Measurements from ENCODE around the gene SUCO.

SUCO gene

DNA sequence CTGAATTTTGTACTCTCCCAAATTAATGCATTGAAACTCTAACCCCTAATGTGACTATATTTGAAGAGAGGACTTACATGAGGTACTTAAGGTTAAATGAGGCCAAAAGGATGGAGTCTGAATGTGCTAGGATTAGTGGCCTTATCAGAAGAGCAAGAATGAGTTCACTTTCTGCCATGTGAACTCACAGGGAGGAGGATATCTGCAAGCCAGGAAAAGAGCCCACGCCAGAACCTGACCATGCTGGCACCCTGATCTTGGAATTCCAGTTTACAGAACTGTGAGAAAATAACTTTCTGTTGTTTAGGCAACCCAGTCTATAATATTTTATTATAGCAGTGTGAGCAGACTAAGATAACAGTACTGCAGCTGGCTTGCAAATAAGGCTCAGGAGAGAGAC is 113.7 kb downstream of the SUCO start:
- DNase-seq (ENCODE audit: low read depth), result no peak

DNA sequence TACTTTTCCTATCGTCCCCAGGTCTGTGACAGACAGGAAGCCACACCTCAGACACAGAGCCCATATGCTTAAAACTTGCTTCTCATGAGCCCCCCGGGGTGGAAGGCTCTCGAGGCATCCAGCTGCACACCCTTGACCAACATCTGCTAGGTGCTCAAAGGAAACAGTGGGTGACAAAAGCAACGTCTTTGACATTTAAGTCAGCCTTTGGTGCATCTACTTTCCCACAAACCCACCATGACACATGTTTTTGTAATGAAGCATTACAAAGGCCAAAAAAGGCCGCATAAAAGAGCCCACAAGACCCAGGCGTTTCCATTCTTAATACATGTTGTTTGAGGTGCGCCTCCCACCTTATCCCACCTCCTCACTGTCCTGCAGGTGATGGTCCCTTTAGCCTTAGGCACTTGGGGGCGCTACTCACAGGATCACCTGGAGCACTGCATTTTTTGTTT is 114.2 kb downstream of the SUCO start:
- no peak for DNase-seq (ENCODE audit: low read depth)

DNA sequence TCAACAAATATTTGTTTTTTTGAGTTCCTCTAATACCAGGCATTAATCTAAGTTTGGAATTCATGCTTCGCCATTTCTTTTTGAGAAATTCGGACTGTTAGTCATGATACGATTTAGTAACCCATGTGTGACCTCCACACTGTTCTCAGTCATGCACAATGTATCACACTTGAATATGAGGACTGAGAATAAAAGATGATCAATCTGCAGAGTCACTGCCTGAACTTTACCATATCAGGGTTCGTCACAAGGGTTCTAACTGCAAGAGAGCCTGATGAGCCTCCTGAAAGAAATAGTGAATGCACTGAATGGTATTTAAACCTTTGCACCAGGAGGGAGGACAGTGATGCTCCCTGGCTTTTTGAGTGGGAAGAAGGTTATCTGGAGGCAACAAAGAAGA is 115.0 kb downstream of the SUCO start:
- DNase-seq (ENCODE audit: low read depth), result no peak

DNA sequence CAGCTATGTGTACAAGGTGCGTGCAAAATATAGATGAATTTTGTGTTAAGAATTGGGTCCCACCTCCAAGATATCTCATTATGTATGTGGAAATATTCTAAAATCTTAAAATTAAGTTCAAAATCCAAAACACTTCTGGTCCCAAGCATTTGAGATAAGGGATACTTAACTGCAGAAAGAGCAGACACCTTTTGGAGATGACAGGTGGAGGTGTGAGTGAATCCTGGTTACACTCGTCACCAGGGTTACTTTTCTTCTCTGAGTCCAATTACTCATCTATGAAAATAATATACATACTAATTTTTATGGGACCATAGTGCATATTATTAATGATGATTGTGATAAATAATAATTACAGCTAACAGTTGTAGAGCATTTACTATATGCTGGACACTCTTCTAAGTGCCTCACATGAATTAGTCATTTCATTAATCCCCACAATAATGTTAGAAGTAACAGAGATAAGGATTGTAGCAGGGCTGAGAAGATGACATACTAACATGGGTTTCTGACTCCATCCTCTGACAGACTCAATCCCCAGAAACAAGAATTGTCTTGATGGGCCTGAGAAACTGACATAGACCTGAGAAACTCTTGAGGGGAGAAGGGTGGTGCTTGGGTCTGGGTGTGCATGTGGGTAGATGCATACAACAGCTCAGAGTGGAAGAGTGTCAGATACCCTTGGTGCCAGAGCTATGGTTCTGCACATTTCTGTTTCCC is 117.7 kb downstream of the SUCO start:
- no peak for DNase-seq (ENCODE audit: low read depth)

DNA sequence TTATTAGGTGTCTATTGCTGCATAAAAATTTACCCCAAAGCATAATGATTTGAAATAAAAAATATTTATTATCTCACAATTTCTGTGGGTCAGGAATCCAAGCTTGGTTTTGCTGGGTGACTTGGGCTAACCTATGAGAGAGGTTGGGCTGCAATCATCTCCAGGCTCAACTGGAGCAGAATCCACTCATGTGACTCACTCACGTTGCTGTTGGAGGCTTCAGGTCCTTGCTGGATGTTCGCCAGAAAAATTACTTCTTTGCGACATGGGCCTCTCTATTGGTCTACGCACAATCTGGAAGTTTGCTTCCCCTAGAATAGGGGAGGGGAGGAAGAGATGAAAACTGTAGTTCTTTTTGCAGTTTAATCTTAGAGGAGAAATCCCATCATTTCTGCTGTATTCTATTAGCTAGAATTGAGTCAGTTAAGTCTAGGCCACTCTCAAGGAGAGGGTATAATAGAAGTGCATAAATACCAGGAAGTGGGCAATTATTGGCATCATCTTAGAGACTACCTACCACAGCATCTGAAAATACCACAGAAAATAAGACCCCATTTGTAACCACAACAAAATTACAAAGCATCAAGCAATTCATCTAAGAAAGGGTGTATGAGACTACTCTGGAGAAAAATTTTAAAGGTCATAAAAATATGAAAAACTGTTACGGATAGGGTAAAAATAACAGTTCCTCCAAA is 120.2 kb downstream of the SUCO start:
- DNase-seq (ENCODE audit: low read depth), result no peak

DNA sequence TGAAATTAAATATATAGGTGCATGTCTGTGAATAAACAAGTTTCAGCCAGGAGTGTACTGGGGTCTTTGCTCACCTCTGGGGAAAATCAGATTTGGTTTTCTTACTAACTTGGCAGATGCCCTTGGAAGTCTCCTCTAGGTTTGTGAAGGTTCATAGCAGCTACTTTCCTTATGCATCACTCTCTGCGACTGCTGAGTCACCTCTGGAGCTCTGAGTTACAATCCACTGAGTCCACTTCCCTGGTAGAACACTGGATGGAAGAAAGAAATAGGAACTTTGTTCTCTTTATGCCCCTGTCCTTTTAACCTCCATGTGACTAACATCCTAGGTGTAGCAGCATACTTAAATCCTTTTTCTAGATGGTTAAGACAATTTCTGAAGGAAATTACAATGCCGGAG is 121.6 kb downstream of the SUCO start:
- DNase-seq (ENCODE audit: low read depth), result no peak

DNA sequence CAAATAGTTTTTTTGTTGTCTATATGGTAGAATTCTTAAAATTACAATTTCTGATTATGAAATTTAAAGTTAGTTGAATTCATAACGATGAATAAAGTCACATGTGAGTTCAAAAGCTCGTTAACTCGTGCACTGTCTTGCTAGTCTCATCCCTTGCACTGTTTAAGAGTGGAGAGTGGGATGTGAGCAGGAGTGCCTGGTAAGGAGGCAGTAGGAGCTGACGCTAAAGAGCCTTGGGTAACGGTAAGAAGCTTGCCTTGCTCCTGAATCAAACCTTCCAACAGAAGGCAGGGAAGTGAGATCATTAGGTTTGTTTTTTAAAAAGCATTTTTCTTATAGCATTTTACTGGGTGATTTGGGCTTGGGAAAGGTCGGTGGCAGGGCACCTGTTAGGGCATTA is 123.6 kb downstream of the SUCO start:
- DNase-seq (ENCODE audit: low read depth), result no peak

DNA sequence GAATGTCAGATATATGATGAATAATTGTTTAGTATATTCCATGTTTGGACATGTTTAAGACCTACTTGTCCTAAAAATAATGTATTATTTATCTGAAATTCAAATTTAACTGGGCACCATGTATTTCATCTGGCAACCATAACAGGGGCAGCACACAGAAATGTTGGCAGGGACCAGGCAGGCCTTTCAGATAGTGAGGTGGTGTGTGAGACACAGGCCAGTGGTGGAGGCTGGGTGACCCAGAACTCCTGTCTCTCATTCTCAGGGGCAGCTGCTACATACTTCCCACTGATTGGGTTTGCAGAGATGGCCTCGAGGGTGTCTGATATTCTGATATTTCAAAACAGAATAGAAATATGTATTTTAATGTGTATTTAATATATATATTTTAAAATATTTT is 124.6 kb downstream of the SUCO start:
- no peak for DNase-seq (ENCODE audit: low read depth)

DNA sequence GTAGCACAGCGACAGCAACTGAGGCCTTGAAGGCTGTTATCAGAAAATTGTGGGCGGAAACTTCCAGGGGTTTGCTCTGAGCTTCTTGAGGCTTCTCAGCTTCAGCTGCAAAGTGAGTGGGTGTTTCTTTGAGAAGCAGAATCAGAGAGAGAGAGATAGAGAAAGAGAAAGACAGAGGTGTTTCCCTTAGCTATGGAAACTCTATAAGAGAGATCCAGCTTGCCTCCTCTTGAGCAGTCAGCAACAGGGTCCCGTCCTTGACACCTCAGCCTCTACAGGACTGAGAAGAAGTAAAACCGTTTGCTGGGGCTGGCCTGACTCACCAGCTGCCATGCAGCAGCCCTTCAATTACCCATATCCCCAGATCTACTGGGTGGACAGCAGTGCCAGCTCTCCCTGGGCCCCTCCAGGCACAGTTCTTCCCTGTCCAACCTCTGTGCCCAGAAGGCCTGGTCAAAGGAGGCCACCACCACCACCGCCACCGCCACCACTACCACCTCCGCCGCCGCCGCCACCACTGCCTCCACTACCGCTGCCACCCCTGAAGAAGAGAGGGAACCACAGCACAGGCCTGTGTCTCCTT is 126.0 kb downstream of the SUCO start, which contains the start of gene FASLG:
Gene FASLG (plus strand): TSS at position 233 of the 583 bp plus-strand sequence. CDS start 99 bp downstream, at position 332.
- no peak for DNase-seq (ENCODE audit: low read depth)

DNA sequence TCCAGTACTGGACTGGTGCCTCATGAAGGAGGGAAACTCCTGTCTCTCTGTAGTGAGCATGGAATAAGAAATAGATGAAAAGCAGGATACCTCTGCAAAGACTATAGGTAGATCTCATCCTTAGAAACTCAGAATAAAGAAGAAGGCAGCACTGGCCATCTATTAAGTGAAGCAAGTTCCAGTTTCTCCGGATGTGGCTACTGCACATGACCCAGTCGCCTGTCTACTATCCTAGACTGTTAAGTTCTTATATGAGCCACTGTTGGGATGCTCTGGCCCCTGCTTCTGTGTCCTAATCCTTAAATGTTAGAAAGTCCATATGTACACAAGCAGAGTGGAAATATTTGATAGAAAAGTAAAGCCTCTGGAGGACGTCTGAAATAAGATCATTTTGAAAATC is 128.2 kb downstream of the SUCO start:
- no peak for DNase-seq (ENCODE audit: low read depth)

All from stimulated activated CD8-positive, alpha-beta memory T cell treated with anti-CD3 and anti-CD28 coated beads, Interleukin-4, amount 100 ng/mL, for 24 hours (primary cell).